Heart left ventricle (tissue), 16 donors: ENCODE measurements around the gene IL1RN. TPM values are rescaled to one million over a fixed set of nuclear protein-coding genes. Genes with fewer than 3 reads are reported as not detected.

Source experiments
- ATAC-seq, 4 donors: fragments of 200-7000 bp; cut with Tn5 transposase; one replicate each; pipeline ENCODE4 v1.9.1; 2020 to 2022; ENCODE audit warnings: moderate library complexity in 4 of 4, mild to moderate bottlenecking in 3 of 4, moderate number of reproducible peaks in 1 of 4
- DNase-seq, 5 donors: peaks; one replicate each; pipeline ENCODE4 v3.0.0-alpha.2; 2020
- H3K27ac ChIP-seq, 12 donors: fragments of 200-600 bp; sonication (generic) in 4 of 12; one replicate each; pipeline versions ENCODE4 v1.5.0 to v1.8.0; 2016 to 2022; ENCODE audit warnings: mild to moderate bottlenecking in 2 of 12
- H3K27me3 ChIP-seq, 9 donors: fragments of 200-600 bp; sonication (generic) in 2 of 9; one replicate each; pipeline versions ENCODE4 v1.5.1 to v1.8.0; 2016 to 2022; ENCODE audit warnings: mild to moderate bottlenecking in 3 of 9
- H3K36me3 ChIP-seq, 9 donors: fragments of 200-600 bp; sonication (generic) in 2 of 9; one replicate each; pipeline versions ENCODE4 v1.5.0 to v1.8.0; 2018 to 2022; ENCODE audit warnings: mild to moderate bottlenecking in 2 of 9
- H3K4me1 ChIP-seq, 12 donors: fragments of 200-600 bp; sonication (generic) in 4 of 12; one replicate each; pipeline versions ENCODE4 v1.5.0 to v1.8.0; 2016 to 2022; ENCODE audit warnings: mild to moderate bottlenecking in 3 of 12
- H3K4me3 ChIP-seq, 12 donors: fragments of 200-600 bp; sonication (generic) in 4 of 12; one replicate each; pipeline versions ENCODE4 v1.5.0 to v1.8.0; 2017 to 2022; ENCODE audit warnings: mild to moderate bottlenecking in 9 of 12, moderate library complexity in 4 of 12
- H3K9me3 ChIP-seq, 12 donors: fragments of 200-600 bp; sonication (generic) in 4 of 12; one replicate each; pipeline versions ENCODE4 v1.5.0 to v1.8.0; 2016 to 2022; ENCODE audit warnings: mild to moderate bottlenecking in 1 of 12
- POLR2A ChIP-seq, 2 donors: fragments of 450-650 bp; IDR thresholded peaks; one replicate each; pipeline ENCODE4 v1.6.1; 2017; ENCODE audit warnings: antibody characterized with exemption in 2 of 2, mild to moderate bottlenecking in 2 of 2, moderate library complexity in 2 of 2
- WGBS, 4 donors: extraction: QIAGEN DNeasy Blood & Tissue Kit in 2 of 4; methylation state at CpG; one replicate each; pipeline versions ENCODE4 v1.1.5 to v1.1.7; 2013 to 2018; 5-methylcytosine and 5-hydroxymethylcytosine counted together
- intact Hi-C, 10 donors: fragments of 100-400 bp; cut with DNase I; formaldehyde crosslinking; loops; one replicate each; pipeline versions ENCODE4 v1.11.1 to v1.14.2; 2022
- polyA plus RNA-seq, 2 donors: library from polyadenylated mRNA; stranded (reverse); fragments of 200-250 nt; gene quantifications; one replicate each; pipeline ENCODE4 v1.2.3, GENCODE V29; 2013
- total RNA-seq, 9 donors: library from RNA; depleted of rRNA in 2 of 9; stranded (reverse); fragments of >200 nt in 2 of 9; fragmentation: NEBNext Ultra II Directional in 3 of 9; extraction: Animal tissue kit (Norgen Biotek cat#: 25700) in 3 of 9; gene quantifications; one replicate each; pipeline versions ENCODE4 v1.1.0 to v1.2.4, GENCODE V29; 2016 to 2023
- TF ChIP-seq, protein P1 (sequence below), 12 donors: fragments of 200-600 bp; sonication (generic) in 4 of 12; IDR thresholded peaks; one replicate each; pipeline versions ENCODE4 v1.5.0 to v1.8.0; 2018 to 2022; ENCODE audit warnings: antibody characterized with exemption in 12 of 12, mild to moderate bottlenecking in 5 of 12
- donor health status: ischemic (EF 13 %, LVEDD 7.1; RV severe dilation, severe dysfunction).
- donor health status: healthy with polysubstance abuse.
- donor health status: DM: no; HTN: yes; CAD: no.
- donor health status: DM: no; HTN: no; CAD: no.
- donor health status: ischemic (EF 25% LVEDD 6.9; RV normal size, moderate dysfunction).
- donor health status: ischemic (EF 25% LVEDD 5.7; RV mildly dilated, moderate dysfunction).
- donor health status: healthy.
- donor health status: DM: yes; HTN: yes; CAD: no.
- donor health status: ischemic (EF 35%, LVEDD 5.7; RV mildly dilated, moderate dysfunction).
- donor health status: nonischemic (EF 11% LVEDD 7.7; RV severe dilation, severe dysfunction).
- donor health status: DM: yes; HTN: yes; CAD: no.
- donor health status: PGD.
- donor health status: ischemic (EF 29% LVEDD 5.4; RV normal size, mild dysfunction).
- donor health status: nonischemic (EF 23%, LVEDD 6.1; RV moderate dilation, normal function).

The IL1RN gene
- total and polyA plus RNA-seq, 11 donors, result 0.16 to 11.4 (median 0.99) TPM

DNA sequence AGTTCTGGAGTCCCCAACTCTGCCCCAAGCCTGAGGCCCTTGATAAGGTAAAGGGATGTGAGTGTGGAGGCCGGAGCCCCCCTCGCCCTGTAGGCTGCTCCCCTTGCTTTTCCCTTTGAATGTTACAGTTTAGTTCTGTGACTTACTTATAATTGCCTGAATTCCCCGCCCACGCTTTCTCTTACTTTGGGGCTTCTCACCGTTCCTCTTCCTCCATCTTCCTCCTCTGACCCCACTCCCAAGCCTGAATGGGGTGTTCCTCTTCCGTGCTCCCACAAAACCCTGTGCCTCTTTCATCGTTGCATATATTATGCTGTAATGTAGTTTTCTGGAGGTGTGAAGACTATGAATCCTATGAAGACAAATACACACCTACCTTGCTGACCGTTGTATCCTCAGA is 15.0 kb upstream of the IL1RN start:
- H3K27me3 ChIP-seq, result peaks cover 0 to 13% (median 4%) of the 10 kb centered on the region in 9 donors
- H3K4me1 ChIP-seq, result peaks cover 0 to 33% (median 0%) of the 10 kb centered on the region in 12 donors
- no peak for DNase-seq
- no peak for ATAC-seq
- no peaks in the 10 kb centered on the region for H3K9me3 ChIP-seq
- WGBS, 4 donors, result 83 to 88% (median 84%) methylated on average over 8 of the region's 8 CpGs
- TF ChIP-seq, protein P1, sequence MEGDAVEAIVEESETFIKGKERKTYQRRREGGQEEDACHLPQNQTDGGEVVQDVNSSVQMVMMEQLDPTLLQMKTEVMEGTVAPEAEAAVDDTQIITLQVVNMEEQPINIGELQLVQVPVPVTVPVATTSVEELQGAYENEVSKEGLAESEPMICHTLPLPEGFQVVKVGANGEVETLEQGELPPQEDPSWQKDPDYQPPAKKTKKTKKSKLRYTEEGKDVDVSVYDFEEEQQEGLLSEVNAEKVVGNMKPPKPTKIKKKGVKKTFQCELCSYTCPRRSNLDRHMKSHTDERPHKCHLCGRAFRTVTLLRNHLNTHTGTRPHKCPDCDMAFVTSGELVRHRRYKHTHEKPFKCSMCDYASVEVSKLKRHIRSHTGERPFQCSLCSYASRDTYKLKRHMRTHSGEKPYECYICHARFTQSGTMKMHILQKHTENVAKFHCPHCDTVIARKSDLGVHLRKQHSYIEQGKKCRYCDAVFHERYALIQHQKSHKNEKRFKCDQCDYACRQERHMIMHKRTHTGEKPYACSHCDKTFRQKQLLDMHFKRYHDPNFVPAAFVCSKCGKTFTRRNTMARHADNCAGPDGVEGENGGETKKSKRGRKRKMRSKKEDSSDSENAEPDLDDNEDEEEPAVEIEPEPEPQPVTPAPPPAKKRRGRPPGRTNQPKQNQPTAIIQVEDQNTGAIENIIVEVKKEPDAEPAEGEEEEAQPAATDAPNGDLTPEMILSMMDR (IDR thresholded peaks at IDR 0.05), result no peak
- no peak for TF ChIP-seq POLR2A (IDR thresholded peaks at IDR 0.05)
- no peak overlapping the region for H3K27ac ChIP-seq
- no peaks in the 10 kb centered on the region for H3K36me3 ChIP-seq
- intact Hi-C loops, result no loop called here
- H3K4me3 ChIP-seq, result no peak overlapping the region

DNA sequence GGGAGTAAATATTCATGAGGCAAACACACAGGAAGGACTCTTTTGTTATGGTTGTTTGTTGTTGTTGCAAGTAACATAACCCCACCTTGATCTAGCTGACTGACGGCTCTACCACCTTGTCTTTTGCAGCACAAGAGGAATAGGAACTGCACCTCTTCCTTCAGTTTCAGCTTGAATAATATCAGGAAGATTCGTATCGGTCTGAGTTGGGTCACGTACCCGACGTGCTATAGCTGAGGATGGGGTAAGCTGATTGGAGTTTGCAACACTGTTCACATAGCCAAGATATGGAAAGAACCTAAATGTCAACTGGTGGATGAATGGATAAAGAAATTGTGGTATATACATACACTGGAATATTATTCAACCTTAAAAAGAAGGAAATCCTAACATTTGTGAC is 14.5 kb upstream of the IL1RN start:
- ATAC-seq (no peak), DNase-seq (no peak)
- no peak overlapping the region for H3K27ac ChIP-seq
- peaks cover 0 to 11% (median 4%) of the 10 kb centered on the region in 9 donors for H3K27me3 ChIP-seq
- no peaks in the 10 kb centered on the region for H3K9me3 ChIP-seq
- intact Hi-C loops, result no loop called here
- TF ChIP-seq, protein P1 (IDR thresholded peaks at IDR 0.05), result no peak
- no peak for TF ChIP-seq POLR2A (IDR thresholded peaks at IDR 0.05)
- peaks cover 0 to 33% (median 0%) of the 10 kb centered on the region in 12 donors for H3K4me1 ChIP-seq
- 78 to 87% (median 83%) methylated on average over 6 of the region's 6 CpGs for WGBS, 4 donors
- no peaks in the 10 kb centered on the region for H3K36me3 ChIP-seq
- no peak overlapping the region for H3K4me3 ChIP-seq

DNA sequence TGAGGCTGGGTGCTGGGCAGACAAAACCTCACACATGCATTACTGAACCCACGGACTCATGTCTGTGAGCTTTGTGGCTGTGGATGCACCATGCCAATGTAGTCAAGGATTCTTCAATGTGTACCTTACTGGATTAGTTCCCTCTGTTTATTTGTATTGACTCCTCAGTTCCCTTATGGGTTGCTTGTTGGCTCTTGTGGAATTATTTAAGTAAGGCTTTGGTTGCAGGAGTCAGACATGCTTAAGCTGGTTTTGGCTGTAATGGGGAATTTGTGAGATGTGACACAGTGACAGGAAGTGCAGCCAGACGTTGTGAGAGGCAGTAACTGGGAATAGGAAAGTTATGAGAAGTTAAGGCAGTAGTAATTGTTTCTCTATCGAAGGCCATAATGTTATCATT is 13.6 kb upstream of the IL1RN start:
- Histone ChIP-seq H3K4me3 (no peak overlapping the region), H3K36me3 (no peaks in the 10 kb centered on the region), H3K27ac (no peak overlapping the region), H3K4me1 (peaks cover 0 to 33% (median 0%) of the 10 kb centered on the region in 12 donors), H3K9me3 (no peaks in the 10 kb centered on the region), H3K27me3 (peaks cover 0 to 3% (median 0%) of the 10 kb centered on the region in 9 donors)
- TF ChIP-seq, protein P1 (IDR thresholded peaks at IDR 0.05), result no peak
- TF ChIP-seq POLR2A (IDR thresholded peaks at IDR 0.05), result no peak
- ATAC-seq (no peak), DNase-seq (no peak)
- intact Hi-C loops, result no loop called here
- 55 to 64% (median 59%) methylated on average over 3 of the region's 3 CpGs for WGBS, 4 donors

DNA sequence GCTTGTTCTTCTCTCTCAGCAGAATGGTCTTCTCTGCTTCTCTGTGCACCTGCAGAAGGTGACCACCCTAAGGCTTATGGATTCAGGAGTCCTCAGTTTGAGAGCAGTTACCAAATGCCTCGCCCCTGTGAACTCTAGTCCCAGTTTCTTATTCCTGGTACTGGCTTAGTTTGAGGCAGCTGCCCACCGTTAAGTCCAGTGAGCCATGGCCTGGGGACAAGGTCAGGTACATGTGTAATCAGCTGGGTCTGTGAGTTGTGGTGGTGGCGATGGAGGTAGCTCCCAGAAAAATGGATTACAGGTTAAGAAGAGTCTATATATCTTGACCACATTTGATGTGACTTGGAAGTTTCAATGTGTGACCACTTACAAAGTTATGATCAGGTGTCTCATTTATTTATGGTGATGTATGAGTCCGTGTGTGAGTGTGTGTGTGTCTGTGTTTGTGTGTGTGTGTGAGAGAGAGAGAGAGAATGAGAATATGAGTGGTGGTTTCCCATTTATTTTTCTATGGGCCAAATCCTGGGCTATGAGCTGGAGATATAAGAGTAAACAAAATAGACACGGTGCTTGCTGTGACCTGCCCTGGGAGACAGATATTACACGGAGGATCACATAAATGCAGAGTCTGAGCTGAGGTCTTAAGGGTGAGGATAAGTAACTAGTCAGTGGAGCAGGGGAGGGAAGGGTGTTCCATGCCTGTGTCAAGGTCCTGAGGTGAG is 13.0 kb upstream of the IL1RN start:
- DNase-seq (no peak), ATAC-seq (no peak)
- WGBS, 4 donors, result 79 to 85% (median 83%) methylated on average over 6 of the region's 6 CpGs
- intact Hi-C loops, result no loop called here
- Histone ChIP-seq H3K4me1 (peaks cover 0 to 33% (median 0%) of the 10 kb centered on the region in 12 donors), H3K27ac (no peak overlapping the region), H3K27me3 (no peaks in the 10 kb centered on the region), H3K36me3 (no peaks in the 10 kb centered on the region), H3K4me3 (no peak overlapping the region), H3K9me3 (no peaks in the 10 kb centered on the region)
- TF ChIP-seq POLR2A (IDR thresholded peaks at IDR 0.05), result no peak
- TF ChIP-seq, protein P1 (IDR thresholded peaks at IDR 0.05), result no peak
